Lung (tissue), 12 donors: Measurements from ENCODE around the gene HPRT1. TPM values are rescaled to one million over a fixed set of nuclear protein-coding genes. Genes with fewer than 3 reads are reported as not detected.

ENCODE experiments used
- ATAC-seq: fragments of 200-7000 bp; cut with Tn5 transposase; one replicate; pipeline ENCODE4 v1.9.1; 2020; ENCODE audit warnings: moderate number of reproducible peaks; ENCODE audit not compliant: insufficient read depth, low FRiP score
- DNase-seq, 3 donors: peaks; one replicate each; pipeline ENCODE4 v3.0.0-alpha.2; 2013 to 2017
- H3K27ac ChIP-seq, 2 donors: one replicate each; pipeline ENCODE4 v1.5.1; 2013; ENCODE audit warnings: mild to moderate bottlenecking in 2 of 2, moderate library complexity in 2 of 2, control low read depth in 1 of 2, inconsistent platforms in 1 of 2, low read depth in 1 of 2, low read length in 1 of 2
- H3K27me3 ChIP-seq, 3 donors: one replicate each; pipeline ENCODE4 v1.5.1; 2013; ENCODE audit warnings: low read length in 2 of 3; ENCODE audit not compliant: control insufficient read depth in 3 of 3, insufficient read depth in 3 of 3
- H3K36me3 ChIP-seq, 4 donors: one replicate each; pipeline ENCODE4 v1.5.1; 2013; ENCODE audit warnings: low read length in 4 of 4, mild to moderate bottlenecking in 1 of 4, moderate library complexity in 1 of 4; ENCODE audit not compliant: control insufficient read depth in 4 of 4, insufficient read depth in 4 of 4
- H3K4me1 ChIP-seq, 5 donors: one replicate each; pipeline ENCODE4 v1.5.1; 2013; ENCODE audit warnings: low read length in 5 of 5, mild to moderate bottlenecking in 2 of 5, moderate library complexity in 1 of 5; ENCODE audit not compliant: control insufficient read depth in 5 of 5, insufficient read depth in 5 of 5
- H3K4me3 ChIP-seq: one replicate; pipeline ENCODE4 v1.5.1; 2013; ENCODE audit warnings: mild to moderate bottlenecking, control low read depth, moderate library complexity
- H3K9ac ChIP-seq, 2 donors: one replicate each; pipeline ENCODE4 v1.5.1; 2013; ENCODE audit warnings: low read length in 2 of 2, control low read depth in 1 of 2; ENCODE audit not compliant: insufficient read depth in 1 of 2
- H3K9me3 ChIP-seq, 4 donors: one replicate each; pipeline ENCODE4 v1.5.1; 2013; ENCODE audit warnings: low read length in 3 of 4, mild to moderate bottlenecking in 1 of 4, moderate library complexity in 1 of 4; ENCODE audit not compliant: control insufficient read depth in 4 of 4, insufficient read depth in 3 of 4
- WGBS, 2 donors: extraction: QIAGEN DNeasy Blood & Tissue Kit; methylation state at CpG; one replicate each; pipeline ENCODE4 v1.1.7; 2013; 5-methylcytosine and 5-hydroxymethylcytosine counted together
- polyA plus RNA-seq, 2 donors: library from polyadenylated mRNA; stranded (reverse); fragments of 200-250 nt; gene quantifications; one replicate each; pipeline ENCODE4 v1.2.1, GENCODE V29; 2013
- total RNA-seq, 2 donors: library from RNA; depleted of rRNA in 1 of 2; stranded (reverse); fragments of >200 nt in 1 of 2; gene quantifications; one replicate each; pipeline ENCODE4 v1.2.1, GENCODE V29; 2014 to 2021
- TF ChIP-seq, protein P1 (sequence below): IDR thresholded peaks from 2 replicates; pipeline ENCODE4 v1.5.1; 2012; ENCODE audit warnings: mild to moderate bottlenecking; ENCODE audit errors: control extremely low read depth, extremely low read depth
- donor health status: control.
- donor health status: control.
- donor health status: Bipolar disorder and iron deficiency.
- donor health status: healthy.
- donor health status: DM: yes; HTN: yes; CAD: no.

The HPRT1 gene
- total and polyA plus RNA-seq, 4 donors, result 12.3 to 40.5 (median 27.8) TPM

DNA sequence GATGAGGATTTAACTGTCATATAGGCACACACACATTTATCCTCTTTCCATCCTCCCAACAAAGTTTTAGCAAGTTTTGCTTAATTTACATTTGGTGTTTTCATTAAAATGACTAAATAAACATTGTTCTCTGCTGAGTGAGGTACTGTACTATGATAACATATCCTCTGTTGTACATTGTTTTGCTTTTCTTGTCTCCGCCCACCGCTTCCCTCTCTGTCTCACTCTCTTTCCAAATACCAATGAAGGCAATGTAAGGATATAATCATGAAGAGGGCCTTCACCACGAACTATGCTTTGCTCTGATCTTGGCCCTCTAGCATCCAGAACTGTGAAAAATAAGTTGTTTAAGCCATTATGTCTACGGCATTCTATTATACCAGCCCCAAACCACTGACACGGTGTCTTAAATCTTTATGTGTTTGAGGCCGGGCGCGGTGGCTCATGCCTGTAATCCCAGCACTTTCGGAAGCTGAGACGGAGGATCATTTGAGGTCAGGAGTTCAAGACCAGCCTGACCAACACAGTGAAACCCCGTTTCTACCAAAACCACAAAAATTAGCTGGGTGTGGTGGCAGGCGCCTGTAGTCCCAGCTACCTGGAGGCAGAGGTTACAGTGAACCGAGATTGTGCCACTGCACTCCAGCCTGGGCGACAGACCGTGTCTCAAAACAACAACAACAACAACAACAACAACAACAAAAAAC lies 65.3 kb downstream of the HPRT1 start:
- Histone ChIP-seq H3K4me1 (no peaks in the 10 kb centered on the region), H3K27ac (no peak overlapping the region), H3K4me3 (no peak overlapping the region), H3K36me3 (no peaks in the 10 kb centered on the region), H3K9ac (no peak overlapping the region), H3K27me3 (peaks cover 0 to 2% (median 0%) of the 10 kb centered on the region in 3 donors), H3K9me3 (peaks cover 0 to 3% (median 0%) of the 10 kb centered on the region in 4 donors)
- WGBS, 2 donors, result 83 to 91% methylated on average over 15 of the region's 15 CpGs
- DNase-seq (no peak), ATAC-seq (no peak)
- TF ChIP-seq, protein P1, sequence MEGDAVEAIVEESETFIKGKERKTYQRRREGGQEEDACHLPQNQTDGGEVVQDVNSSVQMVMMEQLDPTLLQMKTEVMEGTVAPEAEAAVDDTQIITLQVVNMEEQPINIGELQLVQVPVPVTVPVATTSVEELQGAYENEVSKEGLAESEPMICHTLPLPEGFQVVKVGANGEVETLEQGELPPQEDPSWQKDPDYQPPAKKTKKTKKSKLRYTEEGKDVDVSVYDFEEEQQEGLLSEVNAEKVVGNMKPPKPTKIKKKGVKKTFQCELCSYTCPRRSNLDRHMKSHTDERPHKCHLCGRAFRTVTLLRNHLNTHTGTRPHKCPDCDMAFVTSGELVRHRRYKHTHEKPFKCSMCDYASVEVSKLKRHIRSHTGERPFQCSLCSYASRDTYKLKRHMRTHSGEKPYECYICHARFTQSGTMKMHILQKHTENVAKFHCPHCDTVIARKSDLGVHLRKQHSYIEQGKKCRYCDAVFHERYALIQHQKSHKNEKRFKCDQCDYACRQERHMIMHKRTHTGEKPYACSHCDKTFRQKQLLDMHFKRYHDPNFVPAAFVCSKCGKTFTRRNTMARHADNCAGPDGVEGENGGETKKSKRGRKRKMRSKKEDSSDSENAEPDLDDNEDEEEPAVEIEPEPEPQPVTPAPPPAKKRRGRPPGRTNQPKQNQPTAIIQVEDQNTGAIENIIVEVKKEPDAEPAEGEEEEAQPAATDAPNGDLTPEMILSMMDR, result no peak

DNA sequence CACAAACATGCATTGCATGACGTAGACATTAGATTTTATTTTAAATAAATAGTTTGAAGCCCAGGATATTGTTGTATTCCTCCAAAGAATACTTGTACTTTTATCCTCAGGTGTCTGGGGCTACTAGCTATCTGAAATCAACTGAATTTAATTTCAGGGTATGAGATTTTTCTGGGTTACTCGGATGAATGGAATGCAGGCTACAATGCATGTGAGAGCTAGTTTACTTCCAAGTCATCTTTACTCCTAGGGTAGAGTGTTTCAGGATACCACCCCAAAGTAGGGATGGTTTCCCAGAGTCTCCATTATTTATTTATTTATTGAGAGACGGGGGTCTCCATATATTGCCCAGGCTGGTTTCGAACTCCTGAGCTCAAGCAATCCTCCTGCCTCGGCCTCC lies 66.4 kb downstream of the HPRT1 start:
- Histone ChIP-seq H3K27me3 (peaks cover 0 to 2% (median 0%) of the 10 kb centered on the region in 3 donors), H3K27ac (no peak overlapping the region), H3K36me3 (no peaks in the 10 kb centered on the region), H3K9me3 (peaks cover 0 to 3% (median 0%) of the 10 kb centered on the region in 4 donors), H3K4me3 (no peak overlapping the region), H3K9ac (no peak overlapping the region), H3K4me1 (no peaks in the 10 kb centered on the region)
- WGBS, 2 donors, result 88 to 95% methylated on average over 5 of the region's 5 CpGs
- ATAC-seq, result no peak
- TF ChIP-seq, protein P1, result no peak
- DNase-seq, result no peak

DNA sequence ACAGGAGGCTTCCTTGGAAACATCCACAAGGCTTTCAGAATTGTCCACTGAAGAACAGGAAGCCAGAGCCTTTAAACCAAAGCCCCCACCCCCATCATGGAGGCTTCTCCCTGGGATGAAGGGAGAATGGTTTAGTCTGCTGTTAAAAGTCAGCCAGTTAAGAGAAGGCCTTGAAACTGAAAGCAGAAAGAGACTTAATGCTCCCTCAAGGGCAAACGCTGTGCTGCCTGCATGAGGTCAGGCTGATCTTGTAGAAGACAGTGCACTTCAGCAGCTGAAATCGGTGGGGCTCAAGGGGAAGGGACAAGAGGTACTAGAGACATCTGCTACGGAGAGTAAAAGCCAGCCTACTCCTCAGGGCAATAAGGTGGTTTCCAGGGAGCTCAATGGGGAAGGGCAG lies 69.0 kb downstream of the HPRT1 start:
- Histone ChIP-seq H3K36me3 (no peaks in the 10 kb centered on the region), H3K9ac (no peak overlapping the region), H3K27me3 (peaks cover 0 to 3% (median 2%) of the 10 kb centered on the region in 3 donors), H3K9me3 (peaks cover 0 to 3% (median 0%) of the 10 kb centered on the region in 4 donors), H3K4me1 (no peaks in the 10 kb centered on the region), H3K4me3 (no peak overlapping the region), H3K27ac (no peak overlapping the region)
- 42 to 69% methylated on average over 3 of the region's 3 CpGs for WGBS, 2 donors
- TF ChIP-seq, protein P1, result no peak
- DNase-seq, result no peak
- ATAC-seq, result no peak

DNA sequence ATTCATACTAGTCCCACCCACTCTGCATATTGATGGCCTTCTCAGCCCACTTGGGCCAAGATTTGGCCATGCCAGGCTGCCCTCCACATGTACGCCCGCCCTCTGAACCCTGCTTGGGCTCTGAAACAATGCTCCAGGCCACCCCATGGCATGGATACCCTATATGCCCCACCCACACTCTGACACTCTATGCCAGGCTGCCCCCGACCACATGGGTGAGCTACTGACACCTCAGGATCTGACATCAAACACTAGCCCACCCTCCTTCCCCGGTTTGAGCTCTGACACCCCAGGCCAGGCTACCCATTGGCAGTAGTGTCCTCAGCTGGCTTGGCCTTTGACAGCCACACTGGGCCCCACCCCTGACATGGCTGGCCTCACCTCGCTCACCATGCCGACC lies 69.5 kb downstream of the HPRT1 start:
- Histone ChIP-seq H3K27ac (no peak overlapping the region), H3K27me3 (peaks cover 0 to 3% (median 2%) of the 10 kb centered on the region in 3 donors), H3K9ac (no peak overlapping the region), H3K36me3 (no peaks in the 10 kb centered on the region), H3K4me3 (no peak overlapping the region), H3K4me1 (no peaks in the 10 kb centered on the region), H3K9me3 (peaks cover 0 to 3% (median 0%) of the 10 kb centered on the region in 4 donors)
- ATAC-seq (no peak), DNase-seq (no peak)
- TF ChIP-seq, protein P1, result no peak
- WGBS, 2 donors, result 86 to 87% methylated on average over 6 of the region's 6 CpGs
